Keratinocyte (primary cell): ENCODE measurements around the gene BCL2L12. TPM values are rescaled to one million over a fixed set of nuclear protein-coding genes. Genes with fewer than 3 reads are reported as not detected.
A peak's percentile ranks its signal among the peaks of the same experiment; 100 is the strongest.

Experiments
- DNase-seq: peaks from one replicate; pipeline ENCODE4 v3.0.0-alpha.2; 2011; ENCODE audit warnings: low read depth, missing footprints, low spot score
- FAIRE-seq: peaks from 2 replicates; lab custom pipeline; 2011; peaks lifted over from hg19 to GRCh38; lab: Jason Lieb, UNC
- H2AFZ ChIP-seq: 2 replicates; pipeline ENCODE4 v1.6.0; 2012; ENCODE audit warnings: low read length, control low read depth, inconsistent platforms; ENCODE audit not compliant: control insufficient read depth
- H3K27ac ChIP-seq: 2 replicates; pipeline ENCODE4 v1.5.1; 2011; ENCODE audit warnings: low read length; ENCODE audit not compliant: control insufficient read depth, insufficient read depth
- H3K27me3 ChIP-seq: 3 replicates; pipeline ENCODE4 v1.6.0; 2011; ENCODE audit warnings: low read length; ENCODE audit not compliant: control insufficient read depth, insufficient read depth; ENCODE audit errors: extremely low read depth
- H3K36me3 ChIP-seq, 2 experiments: 2 replicates in 1 of 2; 3 replicates in 1 of 2; pipeline ENCODE4 v1.5.1; 2011; ENCODE audit warnings: low read length in 2 of 2, mild to moderate bottlenecking in 1 of 2; ENCODE audit not compliant: control insufficient read depth in 2 of 2, insufficient read depth in 2 of 2; ENCODE audit errors: extremely low read depth in 1 of 2
- H3K4me1 ChIP-seq: 3 replicates; pipeline ENCODE4 v1.5.1; 2011; ENCODE audit warnings: low read length; ENCODE audit not compliant: control insufficient read depth, insufficient read depth; ENCODE audit errors: extremely low read depth
- H3K4me2 ChIP-seq: 3 replicates; pipeline ENCODE4 v1.6.0; 2011; ENCODE audit warnings: low read depth, low read length; ENCODE audit not compliant: control insufficient read depth, insufficient read depth; ENCODE audit errors: extremely low read depth
- H3K4me3 ChIP-seq, 3 experiments: fragments of 200-600 bp in 1 of 3; sonication (generic) in 1 of 3; 2 replicates in 2 of 3; 3 replicates in 1 of 3; pipeline ENCODE4 v1.5.1; 2011 to 2016; ENCODE audit warnings: low read length in 3 of 3, mild to moderate bottlenecking in 3 of 3, control low read depth in 2 of 3, inconsistent platforms in 1 of 3, low read depth in 1 of 3, mixed read lengths in 1 of 3, mixed run types in 1 of 3, moderate library complexity in 1 of 3; ENCODE audit not compliant: control insufficient read depth in 2 of 3, insufficient read depth in 2 of 3; ENCODE audit errors: extremely low read depth in 1 of 3
- H3K79me2 ChIP-seq: 2 replicates; pipeline ENCODE4 v1.6.0; 2012; ENCODE audit warnings: low read length; ENCODE audit not compliant: control insufficient read depth, insufficient read depth
- H3K9ac ChIP-seq: 3 replicates; pipeline ENCODE4 v1.6.0; 2011; ENCODE audit warnings: low read length; ENCODE audit not compliant: control insufficient read depth, insufficient read depth; ENCODE audit errors: extremely low read depth
- H3K9me1 ChIP-seq: 3 replicates; pipeline ENCODE4 v1.6.0; 2011; ENCODE audit warnings: low read length; ENCODE audit not compliant: control insufficient read depth, insufficient read depth; ENCODE audit errors: extremely low read depth
- H3K9me3 ChIP-seq: 2 replicates; pipeline ENCODE4 v1.5.1; 2012; ENCODE audit warnings: low read depth, low read length; ENCODE audit not compliant: control insufficient read depth
- H4K20me1 ChIP-seq: 3 replicates; pipeline ENCODE4 v1.6.0; 2011; ENCODE audit warnings: low read length; ENCODE audit not compliant: control insufficient read depth, insufficient read depth; ENCODE audit errors: extremely low read depth
- EZH2 ChIP-seq: IDR thresholded peaks from one replicate; pipeline ENCODE4 v1.6.1; 2012; ENCODE audit warnings: inconsistent platforms, mild to moderate bottlenecking, low read length, moderate library complexity
- dilution Hi-C: fragments of 300-500 bp; cut with MboI; formaldehyde crosslinking; loops from one replicate; pipeline ENCODE4 v1.7.0; 2020; ENCODE audit warnings: low sequenced_read_pairs; ENCODE audit not compliant: extremely low pct_ligation_motif_present
- polyA plus RNA-seq, 5 experiments: library from polyadenylated mRNA; depleted of rRNA in 3 of 5; stranded (reverse) in 3 of 5; stranded (forward) in 1 of 5; unstranded in 1 of 5; fragments of >200 nt; gene quantifications; 1 replicate in 1 of 5; 2 replicates in 3 of 5; 3 replicates in 1 of 5; pipeline versions ENCODE4 v1.2.1 to v1.2.3, GENCODE V29; 2011 to 2012; ENCODE audit warnings: missing spikeins in 2 of 5, low read depth in 1 of 5, low replicate concordance in 1 of 5
- TF ChIP-seq, protein P1 (sequence below), 3 experiments: IDR thresholded peaks in 1 of 3; conservative IDR thresholded peaks in 1 of 3; optimal IDR thresholded peaks in 1 of 3; 2 replicates in 2 of 3; 3 replicates in 1 of 3; pipeline versions ENCODE3 to v1.5.1; 2011; ENCODE audit warnings: low read length in 3 of 3, mild to moderate bottlenecking in 3 of 3, moderate library complexity in 2 of 3, control low read depth in 1 of 3, inconsistent platforms in 1 of 3; ENCODE audit not compliant: insufficient read depth in 2 of 3; ENCODE audit errors: extremely low read depth in 1 of 3

The BCL2L12 gene
- polyA plus RNA-seq, 1 donor (not counting 4 experiments of a cell fraction or from before 2014, with no cell fraction given): 14.8 TPM

DNA sequence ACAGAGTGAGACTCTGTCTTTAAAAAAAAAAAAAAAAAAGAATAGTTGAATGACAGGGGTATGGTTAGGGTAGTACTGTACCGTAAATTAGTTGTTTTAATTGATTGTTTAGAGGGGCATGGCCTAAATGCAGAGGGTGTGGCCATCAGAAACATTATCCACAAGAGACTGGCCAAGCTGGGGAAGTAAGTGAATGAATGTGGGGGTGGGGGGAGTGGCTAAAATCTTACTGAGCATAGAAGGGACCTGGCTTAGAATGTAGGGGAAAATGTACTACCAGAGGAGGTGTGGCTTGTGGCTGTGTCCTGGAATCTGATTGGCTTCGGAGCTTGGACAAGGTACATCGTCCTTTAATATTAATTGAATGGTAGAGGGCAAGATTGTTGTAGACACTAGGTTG, 3.8 kb downstream of the BCL2L12 start:
- TF ChIP-seq EZH2: no peak
- TF ChIP-seq, protein P1, sequence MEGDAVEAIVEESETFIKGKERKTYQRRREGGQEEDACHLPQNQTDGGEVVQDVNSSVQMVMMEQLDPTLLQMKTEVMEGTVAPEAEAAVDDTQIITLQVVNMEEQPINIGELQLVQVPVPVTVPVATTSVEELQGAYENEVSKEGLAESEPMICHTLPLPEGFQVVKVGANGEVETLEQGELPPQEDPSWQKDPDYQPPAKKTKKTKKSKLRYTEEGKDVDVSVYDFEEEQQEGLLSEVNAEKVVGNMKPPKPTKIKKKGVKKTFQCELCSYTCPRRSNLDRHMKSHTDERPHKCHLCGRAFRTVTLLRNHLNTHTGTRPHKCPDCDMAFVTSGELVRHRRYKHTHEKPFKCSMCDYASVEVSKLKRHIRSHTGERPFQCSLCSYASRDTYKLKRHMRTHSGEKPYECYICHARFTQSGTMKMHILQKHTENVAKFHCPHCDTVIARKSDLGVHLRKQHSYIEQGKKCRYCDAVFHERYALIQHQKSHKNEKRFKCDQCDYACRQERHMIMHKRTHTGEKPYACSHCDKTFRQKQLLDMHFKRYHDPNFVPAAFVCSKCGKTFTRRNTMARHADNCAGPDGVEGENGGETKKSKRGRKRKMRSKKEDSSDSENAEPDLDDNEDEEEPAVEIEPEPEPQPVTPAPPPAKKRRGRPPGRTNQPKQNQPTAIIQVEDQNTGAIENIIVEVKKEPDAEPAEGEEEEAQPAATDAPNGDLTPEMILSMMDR (optimal IDR thresholded peaks at IDR 0.05 in 1 of 3, IDR thresholded peaks at IDR 0.05 in 1 of 3, conservative IDR thresholded peaks at IDR 0.05 in 1 of 3; ENCODE audit: extremely low read depth in 1 of 3, insufficient read depth in 2 of 3, low read length in 3 of 3): no peak
- H4K20me1 ChIP-seq: no peaks in the 10 kb centered on the region
- no peaks in the 10 kb centered on the region for H3K9me3 ChIP-seq
- no peaks in the 10 kb centered on the region for H3K9me1 ChIP-seq
- DNase-seq (no peak), FAIRE-seq (no peak)
- no peaks in the 10 kb centered on the region for H3K27me3 ChIP-seq
- H3K4me1 ChIP-seq: no peaks in the 10 kb centered on the region
- H3K27ac ChIP-seq: no peak overlapping the region
- H3K36me3 ChIP-seq: peaks cover 0 to 5% of the 10 kb centered on the region in 2 experiments
- H3K79me2 ChIP-seq: peaks cover 19% of the 10 kb centered on the region
- dilution Hi-C loops: no loop called here
- H2AFZ ChIP-seq: no peak overlapping the region
- H3K4me2 ChIP-seq: no peak overlapping the region
- H3K9ac ChIP-seq: no peak overlapping the region
- no peak overlapping the region for H3K4me3 ChIP-seq

DNA sequence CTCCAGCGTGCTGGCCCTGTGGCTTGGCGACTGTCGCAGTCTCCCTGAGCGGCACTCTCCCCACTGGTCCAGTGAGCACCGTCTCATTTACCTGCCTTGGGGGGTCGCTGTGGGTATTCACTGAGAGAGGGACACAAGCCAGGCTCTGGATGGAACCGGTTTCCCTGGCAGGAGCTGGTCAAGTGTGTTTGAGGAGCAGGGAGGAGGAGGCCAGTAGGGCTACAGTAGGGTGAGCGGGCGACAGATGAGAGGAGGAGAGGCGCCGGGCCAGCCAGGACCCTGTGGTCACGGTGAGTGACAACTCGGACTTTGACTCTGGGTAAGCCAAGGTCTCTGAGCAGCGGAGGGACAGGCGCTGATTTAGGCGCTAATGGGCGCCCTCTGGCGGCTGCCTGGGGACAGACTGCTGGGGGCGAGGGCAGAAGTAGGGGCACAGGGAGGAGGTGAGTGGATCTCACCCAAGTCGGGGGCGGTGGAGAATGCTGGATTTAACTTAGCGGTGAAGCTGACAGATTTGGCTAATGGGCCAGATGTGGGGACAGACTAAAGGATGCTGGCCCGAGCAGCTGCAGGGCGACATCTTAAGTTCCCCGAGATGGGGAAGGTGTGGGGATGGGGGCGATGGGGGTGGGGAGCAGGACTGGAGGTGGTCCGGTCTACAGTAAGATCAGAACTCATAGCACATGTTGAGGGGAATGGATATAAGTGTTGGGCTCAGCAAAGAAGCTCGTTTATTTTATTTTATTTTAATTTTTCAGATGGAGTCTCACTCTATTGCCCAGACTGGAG, 6.6 kb downstream of the BCL2L12 start:
- H3K27me3 ChIP-seq: no peaks in the 10 kb centered on the region
- TF ChIP-seq EZH2: no peak
- TF ChIP-seq, protein P1 (optimal IDR thresholded peaks at IDR 0.05 in 1 of 3, IDR thresholded peaks at IDR 0.05 in 1 of 3, conservative IDR thresholded peaks at IDR 0.05 in 1 of 3; ENCODE audit: extremely low read depth in 1 of 3, insufficient read depth in 2 of 3, low read length in 3 of 3): peak; percentile 88 to 99 (median 91)
- H3K4me2 ChIP-seq: no peak overlapping the region
- H3K4me3 ChIP-seq: peak overlapping the region in 1 of 3 experiments; percentile 34
- no peak for DNase-seq
- dilution Hi-C loops: no loop called here
- peaks cover 0 to 5% of the 10 kb centered on the region in 2 experiments for H3K36me3 ChIP-seq
- H3K4me1 ChIP-seq: no peaks in the 10 kb centered on the region
- no peaks in the 10 kb centered on the region for H3K9me1 ChIP-seq
- no peak overlapping the region for H3K27ac ChIP-seq
- H3K9me3 ChIP-seq: no peaks in the 10 kb centered on the region
- peak overlapping the region; percentile 75 for H2AFZ ChIP-seq
- H3K9ac ChIP-seq: no peak overlapping the region
- peaks cover 5% of the 10 kb centered on the region for H3K79me2 ChIP-seq
- H4K20me1 ChIP-seq: no peaks in the 10 kb centered on the region
- FAIRE-seq: no peak
